GM18502 (cell line): ENCODE results near the gene MRPS12.

Experiments used
- ATAC-seq: cut with Tn5 transposase; IDR thresholded peaks from one replicate; pipeline ENCODE4 v1.9.1; 2021; ENCODE audit warnings: mild to moderate bottlenecking; ENCODE audit not compliant: unreplicated experiment, poor library complexity

MRPS12 gene

GRCh38 chr19:38970664-38971532 is 40.2 kb downstream of the MRPS12 start:
- ATAC-seq, result no peak

GRCh38 chr19:38971672-38972071 is 40.9 kb downstream of the MRPS12 start:
- ATAC-seq, result no peak

GRCh38 chr19:38974624-38975213 is 44.0 kb downstream of the MRPS12 start:
- no peak for ATAC-seq

- ATAC-seq, result no peak
Observed at GRCh38 chr19:38975214-38975860, 44.6 kb downstream of the MRPS12 start, which contains the start of gene FBXO17. TSS of gene FBXO17 (minus strand) at chr19:38975742. CDS start at chr19:38950319, 25,423 bp downstream.

GRCh38 chr19:38975861-38976271 is 45.1 kb downstream of the MRPS12 start:
- no peak for ATAC-seq

- peak; percentile 83 for ATAC-seq
Observed at GRCh38 chr19:38977445-38978325, 46.9 kb downstream of the MRPS12 start.

GRCh38 chr19:38978326-38978689 is 47.6 kb downstream of the MRPS12 start:
- no peak for ATAC-seq

GRCh38 chr19:38979812-38980211 is 49.1 kb downstream of the MRPS12 start:
- ATAC-seq, result no peak

- ATAC-seq, result no peak
Observed at GRCh38 chr19:38980583-38981374, 50.0 kb downstream of the MRPS12 start.
